ENCODE measurements around the gene PIK3C2G.

PIK3C2G gene

DNA sequence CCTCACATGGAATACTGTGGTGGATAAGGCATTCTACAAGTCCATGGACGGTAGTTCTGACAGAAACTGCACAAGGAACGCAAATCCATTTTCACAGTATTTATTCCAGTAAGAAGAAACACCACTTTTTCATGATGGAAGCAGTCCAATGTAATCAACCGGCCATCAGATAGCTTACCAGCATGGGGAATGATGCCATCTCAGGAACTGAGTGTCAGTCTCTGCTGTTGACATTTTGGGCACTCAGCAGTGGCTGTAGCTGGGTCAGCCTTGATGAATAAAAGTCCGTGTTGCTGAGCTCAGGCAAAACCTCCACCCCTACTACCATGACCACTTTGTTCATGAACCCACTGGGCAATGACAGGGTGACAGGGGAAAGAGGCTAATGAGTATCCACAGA, 373.1 kb downstream of the PIK3C2G start:
- TF ChIP-seq FOXP2 (optimal IDR thresholded peaks at IDR 0.05; ENCODE audit: borderline replicate concordance, extremely low read depth, extremely low read length, insufficient read depth) (no peak), SIN3A (IDR thresholded peaks at IDR 0.05; ENCODE audit: borderline replicate concordance, insufficient read depth, low read length) (no peak), POLR2AphosphoS5 (IDR thresholded peaks at IDR 0.05; ENCODE audit: low read depth, low read length) (no peak), TAF1 (IDR thresholded peaks at IDR 0.05; ENCODE audit: borderline replicate concordance, insufficient read depth, low read length) (no peak)
- TF ChIP-seq, protein P1, sequence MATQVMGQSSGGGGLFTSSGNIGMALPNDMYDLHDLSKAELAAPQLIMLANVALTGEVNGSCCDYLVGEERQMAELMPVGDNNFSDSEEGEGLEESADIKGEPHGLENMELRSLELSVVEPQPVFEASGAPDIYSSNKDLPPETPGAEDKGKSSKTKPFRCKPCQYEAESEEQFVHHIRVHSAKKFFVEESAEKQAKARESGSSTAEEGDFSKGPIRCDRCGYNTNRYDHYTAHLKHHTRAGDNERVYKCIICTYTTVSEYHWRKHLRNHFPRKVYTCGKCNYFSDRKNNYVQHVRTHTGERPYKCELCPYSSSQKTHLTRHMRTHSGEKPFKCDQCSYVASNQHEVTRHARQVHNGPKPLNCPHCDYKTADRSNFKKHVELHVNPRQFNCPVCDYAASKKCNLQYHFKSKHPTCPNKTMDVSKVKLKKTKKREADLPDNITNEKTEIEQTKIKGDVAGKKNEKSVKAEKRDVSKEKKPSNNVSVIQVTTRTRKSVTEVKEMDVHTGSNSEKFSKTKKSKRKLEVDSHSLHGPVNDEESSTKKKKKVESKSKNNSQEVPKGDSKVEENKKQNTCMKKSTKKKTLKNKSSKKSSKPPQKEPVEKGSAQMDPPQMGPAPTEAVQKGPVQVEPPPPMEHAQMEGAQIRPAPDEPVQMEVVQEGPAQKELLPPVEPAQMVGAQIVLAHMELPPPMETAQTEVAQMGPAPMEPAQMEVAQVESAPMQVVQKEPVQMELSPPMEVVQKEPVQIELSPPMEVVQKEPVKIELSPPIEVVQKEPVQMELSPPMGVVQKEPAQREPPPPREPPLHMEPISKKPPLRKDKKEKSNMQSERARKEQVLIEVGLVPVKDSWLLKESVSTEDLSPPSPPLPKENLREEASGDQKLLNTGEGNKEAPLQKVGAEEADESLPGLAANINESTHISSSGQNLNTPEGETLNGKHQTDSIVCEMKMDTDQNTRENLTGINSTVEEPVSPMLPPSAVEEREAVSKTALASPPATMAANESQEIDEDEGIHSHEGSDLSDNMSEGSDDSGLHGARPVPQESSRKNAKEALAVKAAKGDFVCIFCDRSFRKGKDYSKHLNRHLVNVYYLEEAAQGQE (IDR thresholded peaks at IDR 0.05; ENCODE audit: insufficient read depth in 1 of 2, low read depth in 2 of 2, low read length in 2 of 2), result no peak

- TF ChIP-seq, protein P1 (IDR thresholded peaks at IDR 0.05; ENCODE audit: insufficient read depth in 1 of 2, low read depth in 2 of 2, low read length in 2 of 2), result no peak
- TF ChIP-seq POLR2AphosphoS5 (IDR thresholded peaks at IDR 0.05; ENCODE audit: low read depth, low read length) (no peak), SIN3A (IDR thresholded peaks at IDR 0.05; ENCODE audit: borderline replicate concordance, insufficient read depth, low read length) (no peak), TAF1 (IDR thresholded peaks at IDR 0.05; ENCODE audit: borderline replicate concordance, insufficient read depth, low read length) (no peak), FOXP2 (optimal IDR thresholded peaks at IDR 0.05; ENCODE audit: borderline replicate concordance, extremely low read depth, extremely low read length, insufficient read depth) (no peak)
Observed at GRCh38 chr12:18640321-18640955, 379.1 kb downstream of the PIK3C2G start.

- TF ChIP-seq TAF1 (IDR thresholded peaks at IDR 0.05; ENCODE audit: borderline replicate concordance, insufficient read depth, low read length) (no peak), POLR2AphosphoS5 (IDR thresholded peaks at IDR 0.05; ENCODE audit: low read depth, low read length) (no peak), SIN3A (IDR thresholded peaks at IDR 0.05; ENCODE audit: borderline replicate concordance, insufficient read depth, low read length) (no peak), FOXP2 (optimal IDR thresholded peaks at IDR 0.05; ENCODE audit: borderline replicate concordance, extremely low read depth, extremely low read length, insufficient read depth) (no peak)
- TF ChIP-seq, protein P1 (IDR thresholded peaks at IDR 0.05; ENCODE audit: insufficient read depth in 1 of 2, low read depth in 2 of 2, low read length in 2 of 2), result no peak
Observed at GRCh38 chr12:18643681-18644080, 382.4 kb downstream of the PIK3C2G start.

DNA sequence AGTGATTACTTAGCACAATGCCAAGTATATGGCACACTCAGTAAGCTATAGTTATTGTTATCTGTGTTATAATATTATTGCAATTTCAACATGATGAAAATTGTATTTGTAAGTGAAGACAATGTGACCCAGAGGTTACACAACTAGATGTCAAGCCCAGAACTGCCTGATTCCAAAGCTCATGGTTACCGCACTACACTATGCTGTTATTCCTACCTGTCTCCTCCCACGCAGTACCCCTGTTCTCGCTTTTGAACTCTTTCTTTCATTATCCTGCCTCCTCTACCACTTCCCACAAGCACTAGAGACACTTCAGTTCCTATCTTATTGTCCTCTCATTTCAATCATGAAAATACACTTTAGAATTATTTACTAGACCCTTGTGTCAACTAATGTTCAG, 383.2 kb downstream of the PIK3C2G start:
- TF ChIP-seq SIN3A (IDR thresholded peaks at IDR 0.05; ENCODE audit: borderline replicate concordance, insufficient read depth, low read length) (no peak), TAF1 (IDR thresholded peaks at IDR 0.05; ENCODE audit: borderline replicate concordance, insufficient read depth, low read length) (no peak), FOXP2 (optimal IDR thresholded peaks at IDR 0.05; ENCODE audit: borderline replicate concordance, extremely low read depth, extremely low read length, insufficient read depth) (no peak), POLR2AphosphoS5 (IDR thresholded peaks at IDR 0.05; ENCODE audit: low read depth, low read length) (no peak)
- TF ChIP-seq, protein P1 (IDR thresholded peaks at IDR 0.05; ENCODE audit: insufficient read depth in 1 of 2, low read depth in 2 of 2, low read length in 2 of 2), result no peak

Data from PFSK-1 (cell line).